Heart left ventricle (tissue), 13 donors: ENCODE measurements around the gene LRRC58.

ENCODE experiments used
- CTCF ChIP-seq, 12 donors: fragments of 200-600 bp; sonication (generic) in 4 of 12; IDR thresholded peaks; one replicate each; pipeline versions ENCODE4 v1.5.0 to v1.8.0; 2018 to 2022; ENCODE audit warnings: antibody characterized with exemption in 12 of 12, mild to moderate bottlenecking in 5 of 12
- POLR2A ChIP-seq, 2 donors: fragments of 450-650 bp; IDR thresholded peaks; one replicate each; pipeline ENCODE4 v1.6.1; 2017; ENCODE audit warnings: antibody characterized with exemption in 2 of 2, mild to moderate bottlenecking in 2 of 2, moderate library complexity in 2 of 2
- donor health status: ischemic (EF 13 %, LVEDD 7.1; RV severe dilation, severe dysfunction).
- donor health status: DM: no; HTN: yes; CAD: no.
- donor health status: DM: no; HTN: no; CAD: no.
- donor health status: ischemic (EF 25% LVEDD 6.9; RV normal size, moderate dysfunction).
- donor health status: ischemic (EF 25% LVEDD 5.7; RV mildly dilated, moderate dysfunction).
- donor health status: ischemic (EF 35%, LVEDD 5.7; RV mildly dilated, moderate dysfunction).
- donor health status: nonischemic (EF 11% LVEDD 7.7; RV severe dilation, severe dysfunction).
- donor health status: DM: yes; HTN: yes; CAD: no.
- donor health status: PGD.
- donor health status: ischemic (EF 29% LVEDD 5.4; RV normal size, mild dysfunction).
- donor health status: nonischemic (EF 23%, LVEDD 6.1; RV moderate dilation, normal function).

- no peak for TF ChIP-seq POLR2A (IDR thresholded peaks at IDR 0.05)
- TF ChIP-seq CTCF (IDR thresholded peaks at IDR 0.05) = no peak
Measured at GRCh38 chr3:120396469-120396868, 47.3 kb upstream of the LRRC58 start.
